Caco-2 (cell line): Measurements from ENCODE around the gene TGFB3. TPM values are rescaled to one million over a fixed set of nuclear protein-coding genes. Genes with fewer than 3 reads are reported as not detected.

ENCODE experiments used
- BruUV-seq: library from RNA; stranded (reverse); fragments of 400-500 nt; replicated peaks from 2 replicates; lab custom pipeline; 2021; lab: Mats Ljungman, UMichigan
- CTCF ChIA-PET: fragments of 300-600 bp; sonication (Branson Sonifier 250); formaldehyde crosslinking; loops from one replicate; lab custom pipeline; 2022; ENCODE audit warnings: antibody characterized with exemption; lab: Charles Lee
- POLR2A ChIA-PET: fragments of 300-600 bp; sonication (Branson Sonifier 250); formaldehyde crosslinking; loops from one replicate; lab custom pipeline; 2022; ENCODE audit warnings: antibody characterized with exemption; lab: Charles Lee
- DNase-seq, 2 experiments: peaks; one replicate each; pipeline versions ENCODE4 v3.0.0 to v3.0.0-alpha.2; 2020 to 2022
- H3K27me3 ChIP-seq: replicated peaks from 2 replicates; pipeline ENCODE4 v1.6.0; 2011; ENCODE audit warnings: low read length; ENCODE audit not compliant: control insufficient read depth, insufficient read depth
- H3K36me3 ChIP-seq: 2 replicates; pipeline ENCODE4 v1.5.1; 2011; ENCODE audit warnings: low read length; ENCODE audit not compliant: control insufficient read depth, insufficient read depth
- H3K4me1 ChIP-seq: fragments of 250-450 bp; sonication (Bioruptor Pico); 2 replicates; pipeline ENCODE4 v1.5.1; 2020; ENCODE audit warnings: mild to moderate bottlenecking
- H3K4me3 ChIP-seq: 2 replicates; pipeline ENCODE4 v1.5.1; 2011; ENCODE audit warnings: low read depth, mild to moderate bottlenecking, control low read depth, low read length
- H3K9me3 ChIP-seq: fragments of 250-450 bp; sonication (Bioruptor Pico); 2 replicates; pipeline ENCODE4 v1.5.1; 2020; ENCODE audit warnings: mild to moderate bottlenecking, moderate library complexity
- H3K27ac Mint-ChIP-seq: one replicate; pipeline ENCODE4 v1.8.0; 2022; ENCODE audit warnings: mixed read lengths; ENCODE audit not compliant: unreplicated experiment
- H3K27me3 Mint-ChIP-seq: one replicate; pipeline ENCODE4 v1.8.0; 2022; ENCODE audit warnings: mixed read lengths; ENCODE audit not compliant: insufficient read depth, unreplicated experiment
- H3K36me3 Mint-ChIP-seq: one replicate; pipeline ENCODE4 v1.8.0; 2022; ENCODE audit warnings: mild to moderate bottlenecking, mixed read lengths; ENCODE audit not compliant: insufficient read depth, unreplicated experiment
- H3K4me1 Mint-ChIP-seq: one replicate; pipeline ENCODE4 v1.8.0; 2022; ENCODE audit warnings: low read depth, mixed read lengths; ENCODE audit not compliant: unreplicated experiment
- H3K4me3 Mint-ChIP-seq: one replicate; pipeline ENCODE4 v1.8.0; 2022; ENCODE audit warnings: mild to moderate bottlenecking, moderate library complexity, mixed read lengths; ENCODE audit not compliant: unreplicated experiment
- H3K9me3 Mint-ChIP-seq: one replicate; pipeline ENCODE4 v1.8.0; 2022; ENCODE audit warnings: mixed read lengths; ENCODE audit not compliant: unreplicated experiment
- intact Hi-C: fragments of 100-400 bp; cut with micrococcal nuclease; formaldehyde crosslinking; loops from one replicate; pipeline ENCODE4 v1.10.0; 2022; ENCODE audit not compliant: unreplicated experiment
- total RNA-seq: library from RNA; stranded (reverse); gene quantifications from 2 replicates; pipeline ENCODE4 v1.2.3, GENCODE V29; 2022
- TF ChIP-seq, protein P1 (sequence below), 2 experiments: fragments of 200-600 bp in 1 of 2; IDR thresholded peaks; 1 replicate in 1 of 2; 2 replicates in 1 of 2; pipeline versions ENCODE4 v1.5.1 to v1.8.0; 2011 to 2022; ENCODE audit warnings: antibody characterized with exemption in 1 of 2, control low read depth in 1 of 2, inconsistent platforms in 1 of 2, low read depth in 1 of 2, low read length in 1 of 2, mild to moderate bottlenecking in 1 of 2, moderate library complexity in 1 of 2; ENCODE audit not compliant: insufficient read depth in 1 of 2, severe bottlenecking in 1 of 2, unreplicated experiment in 1 of 2

The TGFB3 gene
- total RNA-seq, 1 experiment from 2014 or later = 10.2 TPM

DNA sequence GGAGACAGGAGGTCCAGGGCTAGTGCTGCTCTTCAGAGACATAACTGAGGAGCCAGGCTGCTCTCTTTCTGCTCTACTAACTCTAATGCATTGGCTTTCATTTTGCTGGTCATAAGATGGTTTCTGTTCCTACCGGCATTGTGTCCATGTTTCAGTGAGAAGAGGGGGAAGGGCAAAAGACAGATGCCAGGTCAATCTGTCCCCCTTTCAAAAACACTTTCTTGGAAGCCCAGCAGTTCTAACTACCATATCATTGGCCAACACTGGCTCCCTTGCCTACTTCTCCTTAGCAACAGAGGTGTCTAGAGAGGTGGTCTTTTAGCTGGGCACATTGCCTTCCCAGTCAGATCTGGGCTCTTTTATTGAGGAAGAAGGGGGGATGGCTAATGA, 63.9 kb downstream of the TGFB3 start:
- TF ChIP-seq, protein P1, sequence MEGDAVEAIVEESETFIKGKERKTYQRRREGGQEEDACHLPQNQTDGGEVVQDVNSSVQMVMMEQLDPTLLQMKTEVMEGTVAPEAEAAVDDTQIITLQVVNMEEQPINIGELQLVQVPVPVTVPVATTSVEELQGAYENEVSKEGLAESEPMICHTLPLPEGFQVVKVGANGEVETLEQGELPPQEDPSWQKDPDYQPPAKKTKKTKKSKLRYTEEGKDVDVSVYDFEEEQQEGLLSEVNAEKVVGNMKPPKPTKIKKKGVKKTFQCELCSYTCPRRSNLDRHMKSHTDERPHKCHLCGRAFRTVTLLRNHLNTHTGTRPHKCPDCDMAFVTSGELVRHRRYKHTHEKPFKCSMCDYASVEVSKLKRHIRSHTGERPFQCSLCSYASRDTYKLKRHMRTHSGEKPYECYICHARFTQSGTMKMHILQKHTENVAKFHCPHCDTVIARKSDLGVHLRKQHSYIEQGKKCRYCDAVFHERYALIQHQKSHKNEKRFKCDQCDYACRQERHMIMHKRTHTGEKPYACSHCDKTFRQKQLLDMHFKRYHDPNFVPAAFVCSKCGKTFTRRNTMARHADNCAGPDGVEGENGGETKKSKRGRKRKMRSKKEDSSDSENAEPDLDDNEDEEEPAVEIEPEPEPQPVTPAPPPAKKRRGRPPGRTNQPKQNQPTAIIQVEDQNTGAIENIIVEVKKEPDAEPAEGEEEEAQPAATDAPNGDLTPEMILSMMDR (IDR thresholded peaks at IDR 0.05; ENCODE audit: insufficient read depth in 1 of 2, low read depth in 1 of 2, low read length in 1 of 2, severe bottlenecking in 1 of 2, unreplicated experiment in 1 of 2) = no peak
- H3K4me1 Mint-ChIP-seq = peaks cover 14% of the 10 kb centered on the region
- H3K36me3 Mint-ChIP-seq = peaks cover 21% of the 10 kb centered on the region
- H3K27me3 Mint-ChIP-seq = no peaks in the 10 kb centered on the region
- Histone ChIP-seq H3K9me3 (no peaks in the 10 kb centered on the region), H3K4me3 (no peak overlapping the region), H3K4me1 (peaks cover 26% of the 10 kb centered on the region), H3K36me3 (no peaks in the 10 kb centered on the region), H3K27me3 (no peaks in the 10 kb centered on the region)
- no TSS peak for BruUV-seq
- no peak overlapping the region for H3K4me3 Mint-ChIP-seq
- H3K9me3 Mint-ChIP-seq = no peaks in the 10 kb centered on the region
- POLR2A ChIA-PET = no interaction called here
- H3K27ac Mint-ChIP-seq = no peak overlapping the region
- CTCF ChIA-PET = no interaction called here
- intact Hi-C loops = no loop called here
- DNase-seq = no peak

DNA sequence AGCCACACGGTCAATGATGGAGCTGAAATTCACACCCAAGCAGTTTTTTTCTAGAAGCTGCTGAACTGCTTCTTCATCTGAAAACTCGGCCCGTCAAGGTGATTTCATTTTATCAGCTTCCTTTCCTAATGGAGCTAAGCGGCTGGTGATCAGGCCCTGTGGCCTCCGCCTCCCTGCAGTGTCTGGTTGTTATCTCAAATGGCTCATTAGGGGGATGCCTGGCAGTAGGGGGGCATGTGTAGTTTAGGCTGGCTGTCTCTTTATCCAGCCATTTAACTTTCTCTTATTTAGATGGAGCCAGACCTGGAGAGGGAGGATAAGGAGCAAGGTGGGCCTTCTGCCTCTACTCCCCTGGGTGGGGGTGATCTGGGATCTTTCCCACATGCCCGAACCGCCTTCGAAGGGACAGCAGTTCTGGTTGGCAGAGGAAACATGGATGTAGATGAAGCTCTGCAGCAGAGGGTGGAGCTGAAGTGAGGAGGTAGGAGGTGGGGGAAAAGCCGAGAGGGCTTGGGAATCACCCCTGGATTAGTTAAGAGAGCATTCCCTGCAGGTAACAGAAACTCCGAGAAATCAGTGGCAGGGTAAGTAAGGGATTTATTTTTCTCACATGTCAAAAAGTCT, 64.4 kb downstream of the TGFB3 start:
- DNase-seq = no peak
- Mint-ChIP-seq H3K4me3 (no peak overlapping the region), H3K9me3 (no peaks in the 10 kb centered on the region), H3K36me3 (peaks cover 21% of the 10 kb centered on the region), H3K27me3 (no peaks in the 10 kb centered on the region), H3K27ac (no peak overlapping the region), H3K4me1 (peaks cover 19% of the 10 kb centered on the region)
- TF ChIP-seq, protein P1 (IDR thresholded peaks at IDR 0.05; ENCODE audit: insufficient read depth in 1 of 2, low read depth in 1 of 2, low read length in 1 of 2, severe bottlenecking in 1 of 2, unreplicated experiment in 1 of 2) = no peak
- ChIA-PET POLR2A (no interaction called here), CTCF (interaction anchor here (0.6 to 0.8 kb wide), 2 partner anchors 52 to 62 kb away, joined by 3 read pairs; no protein-coding TSS in a partner anchor)
- H3K4me1 ChIP-seq = peaks cover 31% of the 10 kb centered on the region
- H3K4me3 ChIP-seq = no peak overlapping the region
- BruUV-seq = no TSS peak
- no peaks in the 10 kb centered on the region for H3K27me3 ChIP-seq
- no peaks in the 10 kb centered on the region for H3K36me3 ChIP-seq
- intact Hi-C loops = no loop called here
- no peaks in the 10 kb centered on the region for H3K9me3 ChIP-seq

DNA sequence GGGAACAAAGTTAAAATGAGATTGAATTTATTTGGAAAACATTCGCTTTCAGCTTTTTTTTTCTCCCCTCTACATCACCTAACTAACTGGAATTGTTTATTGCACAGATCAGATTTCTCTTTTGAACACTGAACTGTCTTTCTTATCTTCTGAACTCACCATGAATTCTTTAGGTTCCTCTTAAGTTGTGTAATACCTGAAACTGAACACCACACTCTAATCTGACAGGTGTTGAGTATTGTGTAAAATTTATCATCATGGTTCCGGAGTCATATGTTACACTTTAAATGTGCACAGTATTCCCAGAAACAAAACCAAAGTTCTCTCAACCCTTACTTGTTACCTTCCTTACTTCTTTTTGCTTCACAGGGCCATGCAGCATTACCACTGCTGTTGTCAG, 66.8 kb downstream of the TGFB3 start:
- H3K36me3 Mint-ChIP-seq = peaks cover 16% of the 10 kb centered on the region
- H3K4me1 Mint-ChIP-seq = peaks cover 32% of the 10 kb centered on the region
- H3K9me3 Mint-ChIP-seq = no peaks in the 10 kb centered on the region
- H3K27me3 Mint-ChIP-seq = no peaks in the 10 kb centered on the region
- peak in 1 of 2 experiments; percentile 39 for DNase-seq
- Histone ChIP-seq H3K36me3 (no peaks in the 10 kb centered on the region), H3K4me3 (no peak overlapping the region), H3K27me3 (no peaks in the 10 kb centered on the region), H3K9me3 (no peaks in the 10 kb centered on the region), H3K4me1 (peaks cover 41% of the 10 kb centered on the region)
- intact Hi-C loops = loop anchor here (2.0 kb wide), 1 partner anchor 44 kb away; no protein-coding TSS in a partner anchor
- H3K27ac Mint-ChIP-seq = peak overlapping the region; percentile 63
- CTCF ChIA-PET = interaction anchor here (0.6 to 1.3 kb wide), 2 partner anchors 9 to 68 kb away, joined by 4 to 6 read pairs; no protein-coding TSS in a partner anchor
- TF ChIP-seq, protein P1 (IDR thresholded peaks at IDR 0.05; ENCODE audit: insufficient read depth in 1 of 2, low read depth in 1 of 2, low read length in 1 of 2, severe bottlenecking in 1 of 2, unreplicated experiment in 1 of 2) = no peak
- BruUV-seq = TSS peak; percentile 93
- POLR2A ChIA-PET = interaction anchor here (0.5 to 0.9 kb wide), 5 partner anchors 46 to 242 kb away, joined by 3 to 10 read pairs (median 4); no protein-coding TSS in a partner anchor
- peak overlapping the region; percentile 56 for H3K4me3 Mint-ChIP-seq
